Right lobe of liver (tissue), 4 donors: ENCODE measurements around the gene MARF1.
"Not testable (repeated sequence)": the region's sequence is repeated elsewhere in the genome, so short reads cannot be mapped to it uniquely, and the experiment has no call there.

Experiments
- CTCF ChIP-seq, 4 donors: fragments of 200-600 bp in 3 of 4; fragments of 450-650 bp in 1 of 4; IDR thresholded peaks; one replicate each; pipeline versions ENCODE4 v1.5.1 to v1.8.0; 2016 to 2022; ENCODE audit warnings: antibody characterized with exemption in 4 of 4, mild to moderate bottlenecking in 2 of 4
- POLR2A ChIP-seq: fragments of 450-650 bp; IDR thresholded peaks from one replicate; pipeline ENCODE4 v1.6.1; 2017; ENCODE audit warnings: antibody characterized with exemption, mild to moderate bottlenecking
- donor health status: DM: no; HTN: no; CAD: no.
- donor health status: DM: no; HTN: no; CAD: no.
- donor health status: DM: no; HTN: yes; CAD: no.

GRCh38 chr16:15573896-15574613, 68.9 kb downstream of the MARF1 start:
- TF ChIP-seq POLR2A; CTCF (IDR thresholded peaks at IDR 0.05): not testable (repeated sequence)
